Thymus (tissue), 11 donors: ENCODE results near the gene AIF1L. TPM values are rescaled to one million over a fixed set of nuclear protein-coding genes. Genes with fewer than 3 reads are reported as not detected.

ENCODE experiments used
- DNase-seq, 9 donors: peaks; one replicate each; pipeline ENCODE4 v3.0.0-alpha.2; 2013; ENCODE audit warnings: low spot score in 9 of 9, low read depth in 6 of 9, missing footprints in 1 of 9
- H3K27ac ChIP-seq, 2 donors: one replicate each; pipeline ENCODE4 v1.5.1; 2013; ENCODE audit warnings: control low read depth in 1 of 2, low read depth in 1 of 2, low read length in 1 of 2, mild to moderate bottlenecking in 1 of 2, moderate library complexity in 1 of 2
- H3K27me3 ChIP-seq, 2 donors: one replicate each; pipeline ENCODE4 v1.5.1; 2013; ENCODE audit warnings: low read length in 1 of 2; ENCODE audit not compliant: control insufficient read depth in 2 of 2, insufficient read depth in 1 of 2
- H3K36me3 ChIP-seq, 2 donors: one replicate each; pipeline ENCODE4 v1.5.1; 2013; ENCODE audit warnings: low read length in 1 of 2, mild to moderate bottlenecking in 1 of 2, moderate library complexity in 1 of 2; ENCODE audit not compliant: control insufficient read depth in 2 of 2, insufficient read depth in 2 of 2
- H3K4me1 ChIP-seq, 2 donors: one replicate each; pipeline ENCODE4 v1.5.1; 2013; ENCODE audit warnings: low read length in 2 of 2; ENCODE audit not compliant: control insufficient read depth in 2 of 2, insufficient read depth in 2 of 2
- H3K4me3 ChIP-seq, 2 donors: one replicate each; pipeline ENCODE4 v1.5.1; 2013; ENCODE audit warnings: low read length in 2 of 2, control low read depth in 1 of 2, mild to moderate bottlenecking in 1 of 2
- H3K9me3 ChIP-seq, 2 donors: one replicate each; pipeline ENCODE4 v1.5.1; 2013; ENCODE audit warnings: low read length in 1 of 2, mild to moderate bottlenecking in 1 of 2; ENCODE audit not compliant: control insufficient read depth in 2 of 2, insufficient read depth in 1 of 2
- WGBS: extraction: QIAGEN DNeasy Blood & Tissue Kit; methylation state at CpG from one replicate; pipeline ENCODE4 v1.1.7; 2013; 5-methylcytosine and 5-hydroxymethylcytosine counted together
- polyA plus RNA-seq: library from polyadenylated mRNA; stranded (reverse); fragments of 200-250 nt; gene quantifications from one replicate; pipeline ENCODE4 v1.2.3, GENCODE V29; 2013
- total RNA-seq: library from RNA; stranded (reverse); fragments of 120-200 nt; gene quantifications from one replicate; pipeline ENCODE4 v1.2.4, GENCODE V29; 2013
- donor health status: healthy.

Gene AIF1L
- total and polyA plus RNA-seq, 2 donors = 2.5 to 4.4 TPM

GRCh38 chr9:131085370-131086122 is 10.8 kb upstream of the AIF1L start:
- 87% methylated on average over 23 of the region's 23 CpGs for WGBS
- Histone ChIP-seq H3K4me1 (no peaks in the 10 kb centered on the region), H3K27me3 (peaks cover 0 to 13% of the 10 kb centered on the region in 2 donors), H3K27ac (no peak overlapping the region), H3K9me3 (no peaks in the 10 kb centered on the region), H3K4me3 (no peak overlapping the region), H3K36me3 (no peaks in the 10 kb centered on the region)
- DNase-seq = no peak

- no peaks in the 10 kb centered on the region for H3K4me1 ChIP-seq
- H3K27ac ChIP-seq = no peak overlapping the region
- H3K36me3 ChIP-seq = no peaks in the 10 kb centered on the region
- 92% methylated on average over 19 of the region's 19 CpGs for WGBS
- H3K4me3 ChIP-seq = no peak overlapping the region
- peaks cover 0 to 11% of the 10 kb centered on the region in 2 donors for H3K27me3 ChIP-seq
- DNase-seq = no peak
- H3K9me3 ChIP-seq = no peaks in the 10 kb centered on the region
These were observed 8.9 kb upstream of the AIF1L start for GRCh38 chr9:131087354-131087893.

GRCh38 chr9:131090025-131090787 is 6.1 kb upstream of the AIF1L start:
- no peak for DNase-seq
- Histone ChIP-seq H3K27me3 (peaks cover 5 to 32% of the 10 kb centered on the region in 2 donors), H3K9me3 (peaks cover 0 to 3% of the 10 kb centered on the region in 2 donors), H3K27ac (no peak overlapping the region), H3K36me3 (no peaks in the 10 kb centered on the region), H3K4me1 (no peaks in the 10 kb centered on the region), H3K4me3 (no peak overlapping the region)
- 89% methylated on average over 13 of the region's 13 CpGs for WGBS

- H3K4me3 ChIP-seq = no peak overlapping the region
- 95% methylated on average over 19 of the region's 19 CpGs for WGBS
- no peaks in the 10 kb centered on the region for H3K36me3 ChIP-seq
- no peak for DNase-seq
- peaks cover 0 to 5% of the 10 kb centered on the region in 2 donors for H3K4me1 ChIP-seq
- H3K27me3 ChIP-seq = peaks cover 10 to 40% of the 10 kb centered on the region in 2 donors
- no peak overlapping the region for H3K27ac ChIP-seq
- H3K9me3 ChIP-seq = peaks cover 0 to 3% of the 10 kb centered on the region in 2 donors
These were observed 4.9 kb upstream of the AIF1L start for GRCh38 chr9:131091352-131091992.

GRCh38 chr9:131092030-131092429 is 4.3 kb upstream of the AIF1L start:
- 97% methylated on average over 6 of the region's 6 CpGs for WGBS

GRCh38 chr9:131092548-131093440 is 3.5 kb upstream of the AIF1L start:
- no peak for DNase-seq
- WGBS = 95% methylated on average over 24 of the region's 24 CpGs
- H3K4me1 ChIP-seq = peaks cover 0 to 5% of the 10 kb centered on the region in 2 donors
- H3K4me3 ChIP-seq = no peak overlapping the region
- peaks cover 10 to 49% of the 10 kb centered on the region in 2 donors for H3K27me3 ChIP-seq
- peaks cover 0 to 3% of the 10 kb centered on the region in 2 donors for H3K9me3 ChIP-seq
- no peaks in the 10 kb centered on the region for H3K36me3 ChIP-seq
- H3K27ac ChIP-seq = no peak overlapping the region

More at GRCh38 chr9:131092030-131092429, 4.3 kb upstream of the AIF1L start:
- Histone ChIP-seq H3K36me3 (no peaks in the 10 kb centered on the region), H3K27me3 (peaks cover 10 to 45% of the 10 kb centered on the region in 2 donors), H3K4me1 (peaks cover 0 to 5% of the 10 kb centered on the region in 2 donors), H3K9me3 (peaks cover 0 to 3% of the 10 kb centered on the region in 2 donors), H3K27ac (no peak overlapping the region), H3K4me3 (no peak overlapping the region)
- DNase-seq = no peak

GRCh38 chr9:131094015-131094414 is 2.3 kb upstream of the AIF1L start:
- WGBS = 93% methylated on average over 5 of the region's 5 CpGs
- Histone ChIP-seq H3K27me3 (peaks cover 12 to 61% of the 10 kb centered on the region in 2 donors), H3K4me1 (peaks cover 0 to 5% of the 10 kb centered on the region in 2 donors), H3K27ac (no peak overlapping the region), H3K4me3 (no peak overlapping the region), H3K36me3 (no peaks in the 10 kb centered on the region), H3K9me3 (peaks cover 0 to 8% of the 10 kb centered on the region in 2 donors)
- no peak for DNase-seq

GRCh38 chr9:131094622-131095021 is 1.7 kb upstream of the AIF1L start:
- DNase-seq = no peak
- H3K9me3 ChIP-seq = peaks cover 0 to 8% of the 10 kb centered on the region in 2 donors
- H3K27ac ChIP-seq = no peak overlapping the region
- H3K36me3 ChIP-seq = no peaks in the 10 kb centered on the region
- no peak overlapping the region for H3K4me3 ChIP-seq
- H3K4me1 ChIP-seq = peaks cover 0 to 5% of the 10 kb centered on the region in 2 donors
- WGBS = 81% methylated on average over 12 of the region's 12 CpGs
- H3K27me3 ChIP-seq = peaks cover 12 to 66% of the 10 kb centered on the region in 2 donors
